RKO (cell line): ENCODE results near the gene DNASE2B.

Source experiments
- DNase-seq: peaks from one replicate; pipeline ENCODE4 v3.0.0-alpha.2; 2016; ENCODE audit warnings: low spot score

Gene DNASE2B

GRCh38 chr1:84374991-84375696 lies 23.1 kb upstream of the DNASE2B start:
- no peak for DNase-seq

- no peak for DNase-seq
Measured at GRCh38 chr1:84376000-84376910, 22.0 kb upstream of the DNASE2B start.

GRCh38 chr1:84377480-84378095 lies 20.7 kb upstream of the DNASE2B start:
- DNase-seq, result no peak

- DNase-seq, result no peak
Measured at GRCh38 chr1:84379138-84379916, 19.0 kb upstream of the DNASE2B start.

- no peak for DNase-seq
Measured at GRCh38 chr1:84379917-84380180, 18.4 kb upstream of the DNASE2B start.

GRCh38 chr1:84382127-84382526 lies 16.2 kb upstream of the DNASE2B start:
- DNase-seq, result no peak

- DNase-seq, result no peak
Measured at GRCh38 chr1:84385347-84385746, 12.9 kb upstream of the DNASE2B start.

- peak; percentile 6 for DNase-seq
Measured at GRCh38 chr1:84386716-84387479, 11.4 kb upstream of the DNASE2B start.

GRCh38 chr1:84387480-84388163 lies 10.7 kb upstream of the DNASE2B start:
- DNase-seq, result peak; percentile 2

GRCh38 chr1:84390226-84390625 lies 8.1 kb upstream of the DNASE2B start:
- DNase-seq, result no peak

GRCh38 chr1:84401156-84401555 lies 2.9 kb downstream of the DNASE2B start:
- DNase-seq, result no peak

- peak; percentile 69 for DNase-seq
Measured at GRCh38 chr1:84402060-84402459, 3.8 kb downstream of the DNASE2B start.

- DNase-seq, result no peak
Measured at GRCh38 chr1:84402501-84402900, 4.2 kb downstream of the DNASE2B start.

GRCh38 chr1:84403347-84403746 lies 5.1 kb downstream of the DNASE2B start:
- no peak for DNase-seq

GRCh38 chr1:84406346-84406861 lies 8.1 kb downstream of the DNASE2B start:
- peak; percentile 31 for DNase-seq

- DNase-seq, result no peak
Measured at GRCh38 chr1:84407524-84407923, 9.2 kb downstream of the DNASE2B start.

GRCh38 chr1:84407958-84408422 lies 9.7 kb downstream of the DNASE2B start:
- DNase-seq, result no peak

GRCh38 chr1:84409888-84410287 lies 11.6 kb downstream of the DNASE2B start:
- DNase-seq, result no peak

GRCh38 chr1:84410328-84411095 lies 12.2 kb downstream of the DNASE2B start:
- DNase-seq, result no peak
